ENCODE data around the gene MCAT.

DNA sequence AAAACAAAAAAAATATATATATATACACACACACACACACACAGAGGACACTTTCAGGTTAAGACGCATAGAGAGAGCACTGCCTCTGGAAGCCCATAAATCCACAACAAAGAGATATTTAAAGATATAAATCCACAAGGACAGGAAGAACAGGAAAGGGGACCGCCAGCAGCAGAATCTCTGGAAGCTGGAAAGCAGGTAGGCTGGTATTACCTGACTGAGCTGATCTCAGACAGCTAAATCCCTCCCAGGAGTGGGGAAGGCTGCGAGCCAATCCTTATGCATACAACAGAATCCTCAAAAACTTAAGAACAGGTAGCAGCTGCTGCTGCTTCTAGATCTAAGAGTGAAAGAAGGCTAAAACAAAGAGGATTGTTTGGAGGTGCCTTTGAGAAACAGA lies 1.8 kb upstream of the MCAT start:
- TF ChIP-seq, protein P1, sequence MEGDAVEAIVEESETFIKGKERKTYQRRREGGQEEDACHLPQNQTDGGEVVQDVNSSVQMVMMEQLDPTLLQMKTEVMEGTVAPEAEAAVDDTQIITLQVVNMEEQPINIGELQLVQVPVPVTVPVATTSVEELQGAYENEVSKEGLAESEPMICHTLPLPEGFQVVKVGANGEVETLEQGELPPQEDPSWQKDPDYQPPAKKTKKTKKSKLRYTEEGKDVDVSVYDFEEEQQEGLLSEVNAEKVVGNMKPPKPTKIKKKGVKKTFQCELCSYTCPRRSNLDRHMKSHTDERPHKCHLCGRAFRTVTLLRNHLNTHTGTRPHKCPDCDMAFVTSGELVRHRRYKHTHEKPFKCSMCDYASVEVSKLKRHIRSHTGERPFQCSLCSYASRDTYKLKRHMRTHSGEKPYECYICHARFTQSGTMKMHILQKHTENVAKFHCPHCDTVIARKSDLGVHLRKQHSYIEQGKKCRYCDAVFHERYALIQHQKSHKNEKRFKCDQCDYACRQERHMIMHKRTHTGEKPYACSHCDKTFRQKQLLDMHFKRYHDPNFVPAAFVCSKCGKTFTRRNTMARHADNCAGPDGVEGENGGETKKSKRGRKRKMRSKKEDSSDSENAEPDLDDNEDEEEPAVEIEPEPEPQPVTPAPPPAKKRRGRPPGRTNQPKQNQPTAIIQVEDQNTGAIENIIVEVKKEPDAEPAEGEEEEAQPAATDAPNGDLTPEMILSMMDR (IDR thresholded peaks at IDR 0.05 in 4 of 5, conservative IDR thresholded peaks at IDR 0.05 in 1 of 5), result no peak
- no peak for TF ChIP-seq POLR2A (IDR thresholded peaks at IDR 0.05)

All from gastrocnemius medialis (tissue), 4 donors.